Measurements from ENCODE around the gene RABL2B. TPM values are rescaled to one million over a fixed set of nuclear protein-coding genes. Genes with fewer than 3 reads are reported as not detected.

Gene RABL2B
- total RNA-seq, 1 experiment from 2014 or later = 30.2 TPM

- POLR2A ChIA-PET = interaction anchor here (0.7 kb wide), 1 partner anchor 505 kb away, joined by 3 read pairs; no protein-coding TSS in a partner anchor
These were observed 56.6 kb downstream of the RABL2B start for GRCh38 chr22:50726643-50727340.

GRCh38 chr22:50725597-50725996, 57.8 kb downstream of the RABL2B start:
- DNase-seq (ENCODE audit: unreplicated experiment) = no peak
- Mint-ChIP-seq H3K4me3 (ENCODE audit: unreplicated experiment) (no peak overlapping the region), H3K27ac (ENCODE audit: low read depth, unreplicated experiment) (no peak overlapping the region), H3K36me3 (ENCODE audit: insufficient read depth, unreplicated experiment) (no peaks in the 10 kb centered on the region), H3K4me1 (ENCODE audit: insufficient read depth, unreplicated experiment) (no peaks in the 10 kb centered on the region), H3K9me3 (ENCODE audit: unreplicated experiment) (no peaks in the 10 kb centered on the region), H3K27me3 (ENCODE audit: insufficient read depth, unreplicated experiment) (no peaks in the 10 kb centered on the region)
- TF ChIP-seq, protein P1, sequence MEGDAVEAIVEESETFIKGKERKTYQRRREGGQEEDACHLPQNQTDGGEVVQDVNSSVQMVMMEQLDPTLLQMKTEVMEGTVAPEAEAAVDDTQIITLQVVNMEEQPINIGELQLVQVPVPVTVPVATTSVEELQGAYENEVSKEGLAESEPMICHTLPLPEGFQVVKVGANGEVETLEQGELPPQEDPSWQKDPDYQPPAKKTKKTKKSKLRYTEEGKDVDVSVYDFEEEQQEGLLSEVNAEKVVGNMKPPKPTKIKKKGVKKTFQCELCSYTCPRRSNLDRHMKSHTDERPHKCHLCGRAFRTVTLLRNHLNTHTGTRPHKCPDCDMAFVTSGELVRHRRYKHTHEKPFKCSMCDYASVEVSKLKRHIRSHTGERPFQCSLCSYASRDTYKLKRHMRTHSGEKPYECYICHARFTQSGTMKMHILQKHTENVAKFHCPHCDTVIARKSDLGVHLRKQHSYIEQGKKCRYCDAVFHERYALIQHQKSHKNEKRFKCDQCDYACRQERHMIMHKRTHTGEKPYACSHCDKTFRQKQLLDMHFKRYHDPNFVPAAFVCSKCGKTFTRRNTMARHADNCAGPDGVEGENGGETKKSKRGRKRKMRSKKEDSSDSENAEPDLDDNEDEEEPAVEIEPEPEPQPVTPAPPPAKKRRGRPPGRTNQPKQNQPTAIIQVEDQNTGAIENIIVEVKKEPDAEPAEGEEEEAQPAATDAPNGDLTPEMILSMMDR (IDR thresholded peaks at IDR 0.05; ENCODE audit: unreplicated experiment) = no peak
- CTCF ChIA-PET = interaction anchor here (0.9 kb wide), 1 partner anchor 32 kb away, joined by 3 read pairs; no protein-coding TSS in a partner anchor
- POLR2A ChIA-PET = no interaction called here
- BruUV-seq (replicated peaks) = no TSS peak
- intact Hi-C loops (cut with micrococcal nuclease) = no loop called here

More at GRCh38 chr22:50726643-50727340, 56.6 kb downstream of the RABL2B start:
- H3K27me3 Mint-ChIP-seq (ENCODE audit: insufficient read depth, unreplicated experiment) = no peaks in the 10 kb centered on the region
- H3K9me3 Mint-ChIP-seq (ENCODE audit: unreplicated experiment) = no peaks in the 10 kb centered on the region
- TF ChIP-seq, protein P1 (IDR thresholded peaks at IDR 0.05; ENCODE audit: unreplicated experiment) = no peak
- DNase-seq (ENCODE audit: unreplicated experiment) = no peak
- H3K4me3 Mint-ChIP-seq (ENCODE audit: unreplicated experiment) = no peak overlapping the region
- BruUV-seq (replicated peaks) = no TSS peak
- H3K36me3 Mint-ChIP-seq (ENCODE audit: insufficient read depth, unreplicated experiment) = no peaks in the 10 kb centered on the region
- no peak overlapping the region for H3K27ac Mint-ChIP-seq (ENCODE audit: low read depth, unreplicated experiment)
- intact Hi-C loops (cut with micrococcal nuclease) = no loop called here
- no peaks in the 10 kb centered on the region for H3K4me1 Mint-ChIP-seq (ENCODE audit: insufficient read depth, unreplicated experiment)
- CTCF ChIA-PET = no interaction called here

GRCh38 chr22:50724616-50725015, 58.8 kb downstream of the RABL2B start:
- ChIA-PET POLR2A (no interaction called here), CTCF (no interaction called here)
- DNase-seq (ENCODE audit: unreplicated experiment) = no peak
- no TSS peak for BruUV-seq (replicated peaks)
- no peaks in the 10 kb centered on the region for H3K36me3 Mint-ChIP-seq (ENCODE audit: insufficient read depth, unreplicated experiment)
- no peak overlapping the region for H3K4me3 Mint-ChIP-seq (ENCODE audit: unreplicated experiment)
- H3K27me3 Mint-ChIP-seq (ENCODE audit: insufficient read depth, unreplicated experiment) = no peaks in the 10 kb centered on the region
- intact Hi-C loops (cut with micrococcal nuclease) = no loop called here
- H3K9me3 Mint-ChIP-seq (ENCODE audit: unreplicated experiment) = no peaks in the 10 kb centered on the region
- TF ChIP-seq, protein P1 (IDR thresholded peaks at IDR 0.05; ENCODE audit: unreplicated experiment) = no peak
- no peak overlapping the region for H3K27ac Mint-ChIP-seq (ENCODE audit: low read depth, unreplicated experiment)
- no peaks in the 10 kb centered on the region for H3K4me1 Mint-ChIP-seq (ENCODE audit: insufficient read depth, unreplicated experiment)

GRCh38 chr22:50723991-50724390, 59.4 kb downstream of the RABL2B start:
- H3K27me3 Mint-ChIP-seq (ENCODE audit: insufficient read depth, unreplicated experiment) = no peaks in the 10 kb centered on the region
- intact Hi-C loops (cut with micrococcal nuclease) = no loop called here
- no TSS peak for BruUV-seq (replicated peaks)
- DNase-seq (ENCODE audit: unreplicated experiment) = no peak
- TF ChIP-seq, protein P1 (IDR thresholded peaks at IDR 0.05; ENCODE audit: unreplicated experiment) = no peak
- no peak overlapping the region for H3K27ac Mint-ChIP-seq (ENCODE audit: low read depth, unreplicated experiment)
- no peaks in the 10 kb centered on the region for H3K4me1 Mint-ChIP-seq (ENCODE audit: insufficient read depth, unreplicated experiment)
- H3K4me3 Mint-ChIP-seq (ENCODE audit: unreplicated experiment) = no peak overlapping the region
- no peaks in the 10 kb centered on the region for H3K9me3 Mint-ChIP-seq (ENCODE audit: unreplicated experiment)
- no peaks in the 10 kb centered on the region for H3K36me3 Mint-ChIP-seq (ENCODE audit: insufficient read depth, unreplicated experiment)
- ChIA-PET POLR2A (no interaction called here), CTCF (interaction anchor here (3.0 kb wide), 1 partner anchor 8 kb away, joined by 16 read pairs; no protein-coding TSS in a partner anchor)
